ENCODE measurements around the gene NEK7.

DNA sequence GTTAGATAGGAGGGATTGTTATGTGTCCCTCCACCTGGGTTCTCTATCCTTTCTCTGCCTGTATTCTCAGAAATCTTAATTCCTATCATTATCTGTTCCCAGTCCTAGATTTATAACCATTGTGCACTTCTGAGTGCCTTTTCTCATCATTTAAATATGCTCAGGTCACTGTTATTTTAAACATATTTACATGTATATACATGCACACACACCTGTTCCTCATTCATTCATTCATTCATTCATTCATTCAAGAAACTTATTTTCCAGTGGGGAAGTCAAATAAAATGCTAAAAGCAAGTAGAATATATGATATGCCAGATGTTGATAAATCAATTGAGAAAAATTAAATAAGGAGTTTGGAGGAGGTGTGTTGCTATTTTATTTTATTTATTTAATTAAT, 110.3 kb downstream of the NEK7 start:
- TF ChIP-seq, protein P1, sequence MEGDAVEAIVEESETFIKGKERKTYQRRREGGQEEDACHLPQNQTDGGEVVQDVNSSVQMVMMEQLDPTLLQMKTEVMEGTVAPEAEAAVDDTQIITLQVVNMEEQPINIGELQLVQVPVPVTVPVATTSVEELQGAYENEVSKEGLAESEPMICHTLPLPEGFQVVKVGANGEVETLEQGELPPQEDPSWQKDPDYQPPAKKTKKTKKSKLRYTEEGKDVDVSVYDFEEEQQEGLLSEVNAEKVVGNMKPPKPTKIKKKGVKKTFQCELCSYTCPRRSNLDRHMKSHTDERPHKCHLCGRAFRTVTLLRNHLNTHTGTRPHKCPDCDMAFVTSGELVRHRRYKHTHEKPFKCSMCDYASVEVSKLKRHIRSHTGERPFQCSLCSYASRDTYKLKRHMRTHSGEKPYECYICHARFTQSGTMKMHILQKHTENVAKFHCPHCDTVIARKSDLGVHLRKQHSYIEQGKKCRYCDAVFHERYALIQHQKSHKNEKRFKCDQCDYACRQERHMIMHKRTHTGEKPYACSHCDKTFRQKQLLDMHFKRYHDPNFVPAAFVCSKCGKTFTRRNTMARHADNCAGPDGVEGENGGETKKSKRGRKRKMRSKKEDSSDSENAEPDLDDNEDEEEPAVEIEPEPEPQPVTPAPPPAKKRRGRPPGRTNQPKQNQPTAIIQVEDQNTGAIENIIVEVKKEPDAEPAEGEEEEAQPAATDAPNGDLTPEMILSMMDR (IDR thresholded peaks at IDR 0.05) = no peak
- no peak for TF ChIP-seq EP300 (IDR thresholded peaks at IDR 0.05)

Data from ovary (tissue), 3 donors.